K562 (cell line): ENCODE data around the gene PDE4A. TPM values are rescaled to one million over a fixed set of nuclear protein-coding genes. Genes with fewer than 3 reads are reported as not detected.

ENCODE experiments used
- ARID1B ChIP-seq: fragments of 450-650 bp; IDR thresholded peaks from 2 replicates; pipeline ENCODE4 v1.6.1; 2016; ENCODE audit warnings: antibody characterized with exemption, mild to moderate bottlenecking, inconsistent platforms
- E2F4 ChIP-seq: sonication (generic); formaldehyde crosslinking; IDR thresholded peaks from 2 replicates; pipeline ENCODE4 v1.8.0; 2022; ENCODE audit warnings: mild to moderate bottlenecking, low read depth, missing genetic modification reagents
- ELK1 ChIP-seq: sonication (generic); formaldehyde crosslinking; IDR thresholded peaks from 2 replicates; pipeline ENCODE4 v1.8.1; 2022; ENCODE audit warnings: missing genetic modification reagents
- ETV6 ChIP-seq, 3 experiments: fragments of 150-350 bp in 1 of 3; sonication (generic) in 1 of 3; formaldehyde crosslinking in 1 of 3; IDR thresholded peaks; 2 replicates each; pipeline versions ENCODE4 v1.6.1 to v1.8.0; 2014 to 2022; ENCODE audit warnings: borderline replicate concordance in 2 of 3, low read depth in 2 of 3, antibody characterized with exemption in 1 of 3, low read length in 1 of 3, mild to moderate bottlenecking in 1 of 3, missing genetic modification reagents in 1 of 3
- ILK ChIP-seq: fragments of 450-650 bp; IDR thresholded peaks from 2 replicates; pipeline ENCODE4 v1.6.1; 2016; ENCODE audit warnings: missing genetic modification characterization, low read depth, mild to moderate bottlenecking, missing compliant biosample characterization, moderate library complexity, borderline replicate concordance
- REST ChIP-seq, 2 experiments: fragments of 450-650 bp; formaldehyde crosslinking in 1 of 2; IDR thresholded peaks; 2 replicates each; pipeline versions ENCODE4 v1.4.0 to v1.6.1; 2014 to 2020; ENCODE audit warnings: mild to moderate bottlenecking in 2 of 2, borderline replicate concordance in 1 of 2, low read depth in 1 of 2
- SAFB2 ChIP-seq: fragments of 200-400 bp; formaldehyde crosslinking; IDR thresholded peaks from 2 replicates; pipeline ENCODE4 v1.6.1; 2018; ENCODE audit warnings: borderline replicate concordance, low read length, low read depth, moderate library complexity; ENCODE audit not compliant: severe bottlenecking
- SMARCB1 ChIP-seq: IDR thresholded peaks from 2 replicates; pipeline ENCODE4 v1.6.1; 2011; ENCODE audit warnings: improper control_type of control experiment, low read depth; ENCODE audit not compliant: insufficient read length
- THRA ChIP-seq: fragments of 450-650 bp; IDR thresholded peaks from 2 replicates; pipeline ENCODE4 v1.6.1; 2017; ENCODE audit warnings: mild to moderate bottlenecking, moderate library complexity
- ZNF174 ChIP-seq: fragments of 250-450 bp; sonication (Bioruptor Pico); IDR thresholded peaks from 2 replicates; pipeline ENCODE4 v1.4.0; 2020; ENCODE audit warnings: mild to moderate bottlenecking
- ZNF3 ChIP-seq: fragments of 250-450 bp; sonication (Bioruptor Pico); IDR thresholded peaks from 2 replicates; pipeline ENCODE4 v1.5.0; 2021; ENCODE audit warnings: mild to moderate bottlenecking, moderate library complexity
- polyA plus RNA-seq, 8 experiments: library from polyadenylated mRNA; depleted of rRNA in 4 of 8; stranded (reverse) in 5 of 8; unstranded in 3 of 8; fragments of >200 nt; fragmentation: Nextera tagmentation in 2 of 8; fragmentation: Illumina TruSeq in 1 of 8; extraction: Ambion mirVana in 2 of 8; extraction: Trizol in 1 of 8; gene quantifications; 2 replicates each; pipeline versions ENCODE4 v1.2.1 to v1.2.3, GENCODE V29; 2011 to 2014; ENCODE audit warnings: inconsistent platforms in 1 of 8, missing spikeins in 1 of 8
- total RNA-seq, 7 experiments: library from RNA; depleted of rRNA in 6 of 7; stranded (reverse); fragments of >200 nt in 6 of 7; fragmentation: Illumina TruSeq in 2 of 7; extraction: Trizol in 2 of 7; gene quantifications; 2 replicates each; pipeline versions ENCODE4 v1.2.1 to v1.2.3, GENCODE V29; 2011 to 2021; ENCODE audit warnings: low replicate concordance in 1 of 7

The PDE4A gene
- total and polyA plus RNA-seq, 9 of the 15 experiments (the other 6 are each of a cell fraction or from before 2014, with no cell fraction given): 0.66 to 26.9 (median 4.6) TPM

- TF ChIP-seq REST (IDR thresholded peaks at IDR 0.05; ENCODE audit: borderline replicate concordance) (no peak), REST (CRISPR knock-in tag; IDR thresholded peaks at IDR 0.05; ENCODE audit: low read depth) (peak; percentile 62; the same call in 1 of the 2 replicates), ILK (tag) (no peak), E2F4 (CRISPR knock-in tag) (0 out of 2 replicates have a peak, but pooled peaks have one; percentile 35), SAFB2 (no peak), ZNF174 (CRISPR knock-in tag) (no peak), THRA (no peak), ELK1 (CRISPR knock-in tag) (no peak), ZNF3 (no peak), SMARCB1 (no peak), ARID1B (peak; percentile 77), ETV6 (IDR thresholded peaks at IDR 0.05; ENCODE audit: borderline replicate concordance in 1 of 2, low read depth in 2 of 2, low read length in 1 of 2) (no peak; a peak in 1 of 4 replicates), ETV6 (CRISPR knock-in tag; IDR thresholded peaks at IDR 0.05; ENCODE audit: borderline replicate concordance) (no peak)
These were observed 3.7 kb upstream of the PDE4A start (continued) for GRCh38 chr19:10416380-10417257.
